Mesendoderm (in vitro differentiated cells): ENCODE data around the gene PYGM.

Experiments
- DNase-seq: peaks from one replicate; pipeline ENCODE4 v3.0.0; 2013
- H2AK5ac ChIP-seq: 2 replicates; pipeline ENCODE4 v1.6.1; 2013; ENCODE audit warnings: low read length, inconsistent platforms
- H2BK120ac ChIP-seq: 2 replicates; pipeline ENCODE4 v1.6.1; 2013; ENCODE audit warnings: low read depth, mild to moderate bottlenecking, low read length, moderate library complexity, mixed read lengths
- H2BK15ac ChIP-seq: replicated peaks from 2 replicates; pipeline ENCODE4 v1.6.1; 2013; ENCODE audit warnings: low read depth, mild to moderate bottlenecking, moderate library complexity
- H2BK5ac ChIP-seq: 2 replicates; pipeline ENCODE4 v1.6.1; 2013; ENCODE audit warnings: low read length, inconsistent platforms
- H3K18ac ChIP-seq: 2 replicates; pipeline ENCODE4 v1.6.1; 2013; ENCODE audit warnings: mild to moderate bottlenecking, low read length, mixed read lengths
- H3K23ac ChIP-seq: one replicate; pipeline ENCODE4 v1.6.1; 2013; ENCODE audit warnings: low read length
- H3K27ac ChIP-seq: 2 replicates; pipeline ENCODE4 v1.5.1; 2013; ENCODE audit warnings: low read depth, mild to moderate bottlenecking, inconsistent platforms, low read length, moderate library complexity
- H3K27me3 ChIP-seq: 2 replicates; pipeline ENCODE4 v1.6.1; 2013; ENCODE audit warnings: low read length, control low read depth, mild to moderate bottlenecking, inconsistent platforms; ENCODE audit not compliant: insufficient read depth, poor library complexity
- H3K36me3 ChIP-seq: 2 replicates; pipeline ENCODE4 v1.6.1; 2013; ENCODE audit warnings: low read length, inconsistent platforms; ENCODE audit not compliant: control insufficient read depth, insufficient read depth
- H3K4ac ChIP-seq: one replicate; pipeline ENCODE4 v1.6.1; 2013; ENCODE audit warnings: low read depth, mild to moderate bottlenecking, low read length, moderate library complexity
- H3K4me1 ChIP-seq: 2 replicates; pipeline ENCODE4 v1.6.1; 2013; ENCODE audit warnings: low read depth, low read length, inconsistent platforms; ENCODE audit not compliant: control insufficient read depth
- H3K4me2 ChIP-seq: 2 replicates; pipeline ENCODE4 v1.6.1; 2013; ENCODE audit warnings: low read length
- H3K4me3 ChIP-seq: 2 replicates; pipeline ENCODE4 v1.5.1; 2013; ENCODE audit warnings: mild to moderate bottlenecking, low read length
- H3K56ac ChIP-seq: one replicate; pipeline ENCODE4 v1.6.1; 2013; ENCODE audit warnings: low read length
- H3K79me1 ChIP-seq: 2 replicates; pipeline ENCODE4 v1.6.1; 2013; ENCODE audit warnings: low read length, inconsistent platforms
- H3K79me2 ChIP-seq: 2 replicates; pipeline ENCODE4 v1.6.1; 2013; ENCODE audit warnings: mild to moderate bottlenecking, low read length; ENCODE audit not compliant: control insufficient read depth, insufficient read depth
- H3K9ac ChIP-seq: 2 replicates; pipeline ENCODE4 v1.6.1; 2013; ENCODE audit warnings: low read length, inconsistent platforms
- H4K5ac ChIP-seq: one replicate; pipeline ENCODE4 v1.6.1; 2013; ENCODE audit warnings: low read length
- H4K8ac ChIP-seq: one replicate; pipeline ENCODE4 v1.6.1; 2013; ENCODE audit warnings: low read depth, mild to moderate bottlenecking, control low read depth, low read length, moderate library complexity
- WGBS: extraction: QIAGEN DNeasy Blood & Tissue Kit; methylation state at CpG from one replicate; pipeline ENCODE4 v1.1.7; 2013; ENCODE audit warnings: low lambda C conversion rate, missing lambda C conversion rate; ENCODE audit not compliant: insufficient coverage; ENCODE audit errors: extremely low coverage; 5-methylcytosine and 5-hydroxymethylcytosine counted together

The PYGM gene

DNA sequence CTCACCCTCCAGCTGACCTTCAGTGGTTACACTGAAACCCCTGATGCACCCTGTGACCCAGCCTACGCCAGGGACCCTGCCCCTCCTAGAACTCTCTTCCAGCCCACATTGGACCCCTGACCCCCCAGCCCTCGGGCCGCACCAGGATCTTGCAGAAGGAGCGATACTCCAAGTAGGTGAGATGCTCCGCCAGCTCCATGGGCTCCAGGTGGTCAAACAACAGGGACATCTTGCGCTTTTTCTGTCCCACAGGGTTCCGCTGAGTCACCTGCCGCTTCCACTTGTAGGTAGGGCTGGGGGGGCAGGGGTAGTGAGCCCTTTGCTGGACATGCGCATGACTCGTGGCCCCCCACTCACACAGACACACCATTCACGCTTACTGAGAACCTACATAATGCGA lies 19.9 kb downstream of the PYGM start:
- Histone ChIP-seq H3K36me3 (no peaks in the 10 kb centered on the region), H3K23ac (no peak overlapping the region), H3K27me3 (peaks cover 21% of the 10 kb centered on the region), H3K79me2 (no peaks in the 10 kb centered on the region), H3K56ac (no peak overlapping the region), H3K4me2 (no peak overlapping the region), H2BK15ac (no peak overlapping the region), H2BK5ac (no peak overlapping the region), H4K8ac (no peak overlapping the region), H3K4me1 (no peaks in the 10 kb centered on the region), H2AK5ac (no peak overlapping the region), H3K79me1 (no peaks in the 10 kb centered on the region), H3K27ac (no peak overlapping the region), H3K4me3 (no peak overlapping the region), H3K9ac (no peak overlapping the region), H3K18ac (no peak overlapping the region), H2BK120ac (no peak overlapping the region), H4K5ac (no peak overlapping the region), H3K4ac (no peak overlapping the region)
- DNase-seq, result no peak
- WGBS, result no CpG with 5 or more reads among the region's 12 CpGs

DNA sequence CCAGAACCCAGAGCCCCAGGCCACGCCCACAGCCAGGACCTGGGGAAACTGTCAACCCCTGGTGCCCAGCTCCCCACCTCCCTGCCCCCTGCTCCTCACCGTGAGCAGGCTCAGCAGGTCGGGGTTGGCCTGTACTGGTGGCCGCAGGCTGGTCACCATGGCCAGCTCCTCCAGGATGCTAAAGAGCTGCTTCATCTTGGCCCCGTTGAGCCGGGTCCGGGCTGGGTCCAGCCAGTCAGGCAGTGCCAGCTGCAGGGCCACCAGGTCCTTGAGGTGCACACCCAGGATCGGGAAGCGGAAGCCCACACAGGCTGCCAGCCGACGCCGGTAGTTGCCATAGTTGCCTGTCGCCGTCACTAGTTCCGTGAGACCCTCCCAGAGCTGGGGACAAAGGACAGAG lies 23.1 kb downstream of the PYGM start:
- WGBS, result no CpG with 5 or more reads among the region's 15 CpGs
- Histone ChIP-seq H3K4me1 (no peaks in the 10 kb centered on the region), H2BK120ac (no peak overlapping the region), H3K79me1 (no peaks in the 10 kb centered on the region), H4K5ac (no peak overlapping the region), H3K27me3 (no peaks in the 10 kb centered on the region), H4K8ac (no peak overlapping the region), H3K23ac (no peak overlapping the region), H2AK5ac (no peak overlapping the region), H3K4ac (no peak overlapping the region), H3K4me3 (no peak overlapping the region), H3K27ac (no peak overlapping the region), H3K79me2 (no peaks in the 10 kb centered on the region), H3K9ac (no peak overlapping the region), H3K4me2 (no peak overlapping the region), H2BK5ac (no peak overlapping the region), H3K36me3 (no peaks in the 10 kb centered on the region), H3K56ac (no peak overlapping the region), H3K18ac (no peak overlapping the region), H2BK15ac (no peak overlapping the region)
- DNase-seq, result no peak

DNA sequence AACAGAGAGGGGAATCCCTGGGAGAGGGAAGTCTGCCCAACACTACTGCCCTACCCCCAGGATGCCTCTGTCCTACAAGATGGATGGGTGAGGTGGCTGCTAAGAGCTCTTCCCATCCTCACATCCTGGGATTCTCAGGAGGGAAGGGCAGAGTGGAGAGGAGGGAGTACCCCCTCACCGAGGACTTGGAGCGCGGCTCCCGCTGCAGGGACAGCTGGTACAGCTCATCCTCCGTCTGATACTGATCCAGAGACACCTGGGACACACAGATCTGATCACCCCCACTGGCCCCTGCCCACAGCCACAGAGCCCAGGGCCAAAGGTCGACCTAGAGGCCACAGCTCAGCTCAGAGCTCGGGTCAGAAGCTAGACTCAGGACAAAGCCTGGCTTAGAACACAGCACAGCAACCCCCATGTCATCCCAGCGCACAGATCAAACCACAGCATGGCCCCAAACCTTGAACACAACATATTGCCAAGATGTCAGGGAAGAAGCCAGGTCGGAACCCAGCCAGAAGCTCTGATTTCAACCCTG lies 24.0 kb downstream of the PYGM start:
- H3K27me3 ChIP-seq, result no peaks in the 10 kb centered on the region
- H3K4me3 ChIP-seq, result no peak overlapping the region
- H3K27ac ChIP-seq, result no peak overlapping the region
- no peak overlapping the region for H2BK15ac ChIP-seq
- H2BK120ac ChIP-seq, result no peak overlapping the region
- no peak overlapping the region for H2AK5ac ChIP-seq
- no peak overlapping the region for H2BK5ac ChIP-seq
- H3K9ac ChIP-seq, result no peak overlapping the region
- no peak overlapping the region for H3K56ac ChIP-seq
- no peak overlapping the region for H3K4me2 ChIP-seq
- no peak for DNase-seq
- no CpG with 5 or more reads among the region's 9 CpGs for WGBS
- no peaks in the 10 kb centered on the region for H3K79me2 ChIP-seq
- H3K79me1 ChIP-seq, result no peaks in the 10 kb centered on the region
- no peak overlapping the region for H3K18ac ChIP-seq
- H4K5ac ChIP-seq, result no peak overlapping the region
- no peak overlapping the region for H4K8ac ChIP-seq
- H3K23ac ChIP-seq, result no peak overlapping the region
- no peak overlapping the region for H3K4ac ChIP-seq
- no peaks in the 10 kb centered on the region for H3K4me1 ChIP-seq
- no peaks in the 10 kb centered on the region for H3K36me3 ChIP-seq

DNA sequence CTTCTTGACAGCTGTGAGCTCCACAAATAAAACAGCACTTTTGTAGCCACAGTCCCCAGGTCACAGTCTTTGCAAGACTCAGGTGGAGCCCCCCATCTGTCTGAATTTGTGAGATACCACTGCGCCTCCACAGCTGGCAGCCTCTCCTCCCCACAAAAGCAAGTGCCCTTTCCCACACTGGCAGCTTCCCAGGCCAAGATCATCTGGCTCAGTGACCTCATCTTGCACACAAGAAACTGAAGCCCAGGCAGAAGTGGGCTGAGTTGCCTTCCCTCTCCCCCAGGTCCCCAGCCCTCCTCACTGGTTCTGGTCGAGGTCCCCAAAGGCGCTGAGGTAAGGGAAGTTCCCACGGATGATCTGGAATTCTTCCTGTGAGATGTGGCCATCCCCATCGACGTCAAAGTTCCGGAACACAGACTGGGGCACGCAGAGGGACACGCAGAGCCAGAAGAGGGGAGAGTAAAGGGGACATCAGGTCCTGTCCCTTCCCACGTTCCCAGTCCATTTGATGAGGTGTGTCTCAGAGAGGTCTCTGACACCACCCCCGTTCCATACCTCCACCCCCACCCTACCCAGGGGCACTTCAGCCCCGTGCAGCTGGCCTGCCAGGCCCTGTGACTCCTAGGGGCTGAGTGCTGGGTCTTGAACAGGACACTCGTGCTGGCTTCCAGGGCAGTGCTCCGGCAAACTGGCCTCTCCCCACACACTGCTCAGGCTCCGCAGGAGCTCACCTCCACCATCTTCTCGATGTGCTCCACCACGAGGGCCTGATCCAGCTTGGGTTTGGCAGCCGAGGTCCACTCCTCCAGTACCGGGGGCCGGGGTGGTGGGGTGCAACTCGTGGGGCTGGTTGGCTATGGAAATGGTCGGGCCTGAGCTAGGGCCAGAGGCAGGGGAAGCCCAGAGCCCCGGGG lies 24.7 kb downstream of the PYGM start:
- no peak overlapping the region for H3K18ac ChIP-seq
- no peak for DNase-seq
- no peak overlapping the region for H2AK5ac ChIP-seq
- H3K56ac ChIP-seq, result no peak overlapping the region
- H3K79me2 ChIP-seq, result no peaks in the 10 kb centered on the region
- no peak overlapping the region for H3K4ac ChIP-seq
- H2BK5ac ChIP-seq, result no peak overlapping the region
- no peak overlapping the region for H3K4me3 ChIP-seq
- no peak overlapping the region for H3K9ac ChIP-seq
- H3K27ac ChIP-seq, result no peak overlapping the region
- no peak overlapping the region for H2BK15ac ChIP-seq
- H3K27me3 ChIP-seq, result no peaks in the 10 kb centered on the region
- no peak overlapping the region for H2BK120ac ChIP-seq
- H4K5ac ChIP-seq, result no peak overlapping the region
- no peaks in the 10 kb centered on the region for H3K79me1 ChIP-seq
- no peaks in the 10 kb centered on the region for H3K36me3 ChIP-seq
- H3K4me1 ChIP-seq, result peaks cover 2% of the 10 kb centered on the region
- H3K23ac ChIP-seq, result no peak overlapping the region
- H4K8ac ChIP-seq, result no peak overlapping the region
- no CpG with 5 or more reads among the region's 23 CpGs for WGBS
- no peak overlapping the region for H3K4me2 ChIP-seq

DNA sequence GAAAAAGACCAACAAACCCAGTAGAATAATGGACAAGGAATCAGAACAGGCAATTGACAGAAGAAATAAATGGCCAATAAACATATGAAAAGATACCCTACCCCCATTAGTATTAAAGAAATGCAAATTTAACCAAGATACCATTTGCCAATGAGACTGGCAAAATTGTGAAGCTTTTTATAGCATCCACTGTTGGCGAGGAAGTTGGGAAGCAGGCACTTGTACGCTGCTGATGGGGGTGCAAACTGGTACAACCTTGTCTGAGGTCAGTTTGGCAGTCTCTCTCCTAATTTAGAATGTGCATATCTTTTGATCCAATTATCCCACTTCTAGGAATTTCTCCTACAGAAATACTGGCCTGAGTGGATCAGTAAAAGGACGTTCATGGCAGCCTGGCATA lies 28.2 kb downstream of the PYGM start:
- WGBS, result no CpG with 5 or more reads among the region's 3 CpGs
- Histone ChIP-seq H3K27me3 (no peaks in the 10 kb centered on the region), H3K18ac (no peak overlapping the region), H3K79me2 (no peaks in the 10 kb centered on the region), H3K56ac (no peak overlapping the region), H2BK5ac (no peak overlapping the region), H4K8ac (no peak overlapping the region), H3K23ac (no peak overlapping the region), H3K4ac (no peak overlapping the region), H2BK120ac (no peak overlapping the region), H3K79me1 (no peaks in the 10 kb centered on the region), H3K27ac (no peak overlapping the region), H2BK15ac (no peak overlapping the region), H3K4me3 (no peak overlapping the region), H3K36me3 (no peaks in the 10 kb centered on the region), H3K4me2 (no peak overlapping the region), H4K5ac (no peak overlapping the region), H2AK5ac (no peak overlapping the region), H3K9ac (no peak overlapping the region), H3K4me1 (peaks cover 2% of the 10 kb centered on the region)
- no peak for DNase-seq
